GM19397 (cell line): ENCODE results near the gene GPR132.

ENCODE experiments used
- ATAC-seq: cut with Tn5 transposase; IDR thresholded peaks from one replicate; pipeline ENCODE4 v1.9.1; 2021; ENCODE audit warnings: mild to moderate bottlenecking, moderate library complexity; ENCODE audit not compliant: unreplicated experiment

The GPR132 gene

DNA sequence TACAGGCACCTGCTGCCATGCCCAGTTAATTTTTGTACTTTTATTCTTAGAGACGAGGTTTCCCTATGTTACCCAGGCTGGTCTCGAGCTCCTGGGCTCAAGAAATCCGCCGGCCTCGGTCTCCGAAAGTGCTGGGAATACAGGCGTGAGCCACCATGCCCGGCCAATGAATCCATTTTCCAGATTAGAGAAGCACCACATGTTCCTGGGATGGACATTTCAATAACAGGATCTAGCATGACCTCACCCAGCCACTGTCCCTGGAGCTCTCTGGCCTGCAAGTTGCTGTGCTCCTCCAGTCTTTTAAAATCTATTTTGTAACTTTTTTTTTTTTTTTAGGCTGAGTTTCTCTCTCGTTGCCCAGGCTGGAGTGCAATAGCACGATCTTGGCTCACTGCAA, 2.2 kb downstream of the GPR132 start:
- no peak for ATAC-seq

DNA sequence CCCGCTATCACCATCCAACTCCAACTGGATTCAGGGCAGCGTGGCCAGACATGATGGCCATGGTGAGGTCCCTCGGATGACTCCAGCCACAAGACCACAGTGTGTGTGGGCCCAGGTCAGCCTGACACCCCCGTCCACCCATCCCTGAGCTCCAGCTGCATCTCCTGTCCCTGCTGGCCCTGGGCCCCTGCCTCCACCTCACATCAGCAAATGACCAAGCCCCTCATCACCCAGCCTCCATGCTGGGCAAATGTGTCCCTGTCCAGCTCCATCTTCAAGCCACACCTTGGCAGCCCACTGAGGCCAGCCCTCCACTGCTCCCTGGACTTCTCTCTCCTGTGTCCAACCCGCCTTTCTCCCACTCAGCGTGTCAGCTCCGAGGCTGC, 3.2 kb downstream of the GPR132 start:
- no peak for ATAC-seq

DNA sequence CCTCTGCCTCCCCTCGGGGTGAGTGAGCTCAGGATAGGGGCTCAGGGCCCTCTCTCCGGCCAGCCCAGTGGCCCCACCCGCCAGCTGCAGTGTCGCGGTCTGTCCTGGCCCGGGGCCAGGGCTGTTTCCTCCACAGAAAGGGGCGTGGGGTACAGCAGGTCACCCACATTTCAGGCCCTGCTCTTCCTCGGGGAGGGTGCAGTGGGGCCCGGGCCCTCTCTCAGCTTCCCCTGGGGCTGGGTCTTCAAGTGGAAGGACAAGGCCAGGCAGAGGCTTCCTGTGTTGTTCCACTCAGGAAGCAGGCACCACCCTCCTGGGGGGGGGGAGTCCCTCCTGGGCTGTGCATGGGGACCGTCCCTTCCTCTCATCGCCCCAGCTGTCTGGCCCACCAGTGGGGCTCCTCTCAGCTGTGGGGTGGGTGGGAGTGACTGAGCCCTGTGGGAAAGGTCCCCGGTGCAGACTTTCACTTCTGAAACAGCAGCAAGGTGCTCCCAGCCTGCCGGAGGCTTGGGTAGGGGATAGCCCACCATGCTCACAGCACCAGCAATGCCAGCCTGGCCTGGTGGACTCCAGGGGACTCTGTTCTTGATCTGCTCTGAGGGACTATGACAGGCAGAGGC, 3.7 kb downstream of the GPR132 start:
- no peak for ATAC-seq

DNA sequence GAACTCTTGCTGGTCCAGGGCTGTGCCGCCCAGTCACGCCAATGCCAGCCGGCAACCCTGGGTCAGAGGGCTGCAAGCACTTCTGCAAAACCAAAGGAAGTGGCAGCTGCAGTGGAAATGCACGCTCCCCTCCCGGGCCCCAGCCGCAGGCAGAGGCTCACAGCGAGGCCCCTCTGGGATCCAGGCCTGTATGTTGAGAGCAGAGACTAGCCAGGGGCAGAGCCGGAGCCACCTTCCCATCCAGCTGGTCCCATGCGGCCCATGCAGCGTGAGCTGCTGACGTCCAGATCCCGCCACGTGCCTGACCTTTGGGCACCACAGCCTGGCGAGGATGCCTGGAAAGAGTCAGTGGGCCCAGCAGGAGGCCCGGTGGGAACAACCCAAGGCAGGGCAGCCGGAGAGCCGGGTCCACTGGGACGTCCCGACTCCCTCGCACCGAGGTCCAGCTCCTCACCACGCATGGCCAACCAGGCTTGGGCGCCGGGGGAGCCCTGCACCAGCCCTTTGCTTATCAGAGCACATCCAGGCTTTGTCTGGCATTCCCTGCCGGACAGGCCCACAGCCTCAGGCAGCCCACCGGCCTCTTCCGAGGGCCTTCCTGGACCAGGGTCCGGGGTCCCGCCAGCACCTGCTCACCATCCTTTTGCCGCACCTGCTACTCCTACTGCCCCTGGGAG, 4.3 kb downstream of the GPR132 start:
- no peak for ATAC-seq

DNA sequence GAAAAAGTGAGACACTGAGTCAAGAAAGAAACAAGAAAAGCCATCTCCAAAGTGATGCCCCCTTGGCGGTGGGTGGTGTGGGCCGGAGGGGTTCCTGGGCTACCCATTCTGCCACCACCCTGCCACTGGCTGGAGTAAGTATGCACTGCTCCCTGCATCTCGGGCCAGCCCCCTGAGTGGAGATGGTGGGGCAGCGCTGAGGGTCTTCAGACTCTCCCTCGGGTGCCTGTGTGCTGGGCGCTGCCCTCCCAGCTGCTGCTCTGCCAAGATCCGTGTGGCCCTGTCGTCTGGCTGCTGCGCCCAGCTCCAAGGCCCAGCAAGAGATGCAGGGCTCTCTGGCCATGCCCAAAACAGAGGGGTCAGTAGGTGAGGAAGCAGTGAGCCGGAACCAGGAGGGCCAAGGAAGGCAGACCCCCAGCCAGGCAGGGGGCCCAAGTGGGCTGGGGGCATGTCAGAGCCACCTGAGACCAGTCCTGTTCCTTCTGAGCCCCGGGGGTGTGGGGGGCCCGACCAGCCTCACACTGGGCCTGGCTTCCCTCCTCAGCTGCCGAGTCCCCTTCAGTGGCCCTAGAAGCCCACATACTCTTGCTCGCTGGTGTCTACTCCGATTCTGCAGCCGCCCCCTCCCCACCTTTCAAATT, 5.2 kb downstream of the GPR132 start:
- ATAC-seq: no peak

DNA sequence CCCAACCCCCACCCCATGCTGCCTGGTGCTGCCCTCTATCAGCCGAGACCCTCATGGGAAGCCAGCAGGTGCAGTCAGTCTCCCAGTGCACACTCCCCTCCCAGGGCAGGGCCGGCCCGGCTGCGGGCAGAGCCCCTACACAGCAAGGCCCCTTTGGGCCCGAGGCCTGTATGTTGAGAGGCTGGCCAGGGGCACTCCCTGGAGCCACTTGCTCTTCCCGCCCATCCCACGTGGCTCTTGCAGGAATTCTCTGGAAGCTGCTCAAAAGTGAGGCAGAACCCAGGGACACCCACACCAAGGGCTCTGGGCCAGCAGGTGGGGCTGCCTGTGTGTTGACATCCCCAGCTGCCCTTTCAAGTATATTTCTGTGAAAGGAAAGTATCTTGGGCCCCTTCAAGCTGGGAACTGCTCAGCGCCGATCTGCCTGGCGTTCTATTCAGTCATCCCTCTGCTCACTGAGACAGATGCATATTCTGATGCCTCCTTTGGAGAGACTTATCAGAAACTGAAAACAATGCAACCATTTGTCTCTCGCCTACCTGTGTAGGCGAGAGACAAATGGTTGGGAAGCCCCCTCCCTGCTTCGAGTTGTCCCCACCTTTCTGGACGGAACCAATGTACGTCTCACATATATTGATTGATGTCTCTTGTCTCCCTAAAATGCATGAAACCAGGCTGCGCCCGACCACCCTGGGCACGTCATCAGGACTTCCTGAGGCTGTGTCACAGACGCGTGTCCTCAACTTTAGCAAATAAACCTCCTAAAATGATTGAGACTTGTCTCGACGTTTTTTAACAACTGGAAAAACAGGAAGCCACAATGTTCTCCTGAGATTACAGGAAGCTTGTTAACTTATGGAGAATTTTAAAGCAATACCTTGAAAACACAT, 6.0 kb downstream of the GPR132 start:
- ATAC-seq: no peak

DNA sequence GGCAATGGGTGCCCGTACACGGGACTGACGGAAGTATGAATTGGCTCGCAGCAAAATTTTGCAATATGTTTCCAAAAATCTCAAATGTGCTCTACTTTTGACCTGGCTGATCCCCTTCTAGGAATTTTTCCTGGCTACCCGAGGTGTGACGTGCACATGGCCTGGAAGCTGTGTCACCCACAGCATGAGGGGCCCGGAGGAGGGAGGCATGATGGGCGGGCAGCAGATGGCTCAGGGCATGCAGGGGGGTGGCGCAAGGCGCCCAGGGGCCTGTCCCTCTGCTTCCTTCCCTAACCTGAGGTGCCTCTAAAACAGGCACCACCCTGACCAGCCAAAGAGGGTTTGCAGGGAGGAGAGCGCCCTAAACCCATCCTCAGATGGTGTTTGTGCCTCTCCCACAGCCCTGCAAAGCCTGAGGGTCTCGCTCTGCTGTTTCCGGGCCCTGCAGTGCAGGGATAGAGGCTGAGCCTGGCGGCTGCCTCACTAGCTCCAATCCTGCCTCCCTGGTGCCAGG, 6.7 kb downstream of the GPR132 start:
- ATAC-seq: no peak

DNA sequence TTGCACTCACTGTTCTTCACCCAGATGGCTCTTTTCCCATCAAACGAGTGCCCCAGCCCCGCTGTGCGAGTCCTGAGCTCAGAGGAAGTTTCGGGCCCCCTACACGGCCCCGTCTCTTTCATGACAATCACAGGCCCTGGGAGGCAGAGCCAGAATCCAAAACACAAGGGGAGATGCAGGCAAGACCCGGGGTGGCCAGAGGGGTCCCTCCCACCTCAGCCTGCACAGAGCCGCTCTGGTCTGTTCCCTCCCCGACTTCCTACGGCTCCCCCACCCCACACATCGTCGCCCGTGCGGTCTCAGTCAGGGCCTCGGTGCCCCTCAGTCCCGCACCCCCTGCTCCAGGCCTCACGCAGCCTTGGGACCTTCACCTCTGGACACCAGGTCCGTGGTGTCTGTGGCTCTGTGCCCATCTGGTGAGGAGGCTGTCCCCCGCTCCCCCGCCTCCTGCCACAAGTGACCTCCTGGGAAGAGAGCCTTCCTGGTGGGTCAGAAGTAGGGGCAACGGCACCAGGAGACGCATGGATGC, 8.9 kb downstream of the GPR132 start:
- no peak for ATAC-seq

DNA sequence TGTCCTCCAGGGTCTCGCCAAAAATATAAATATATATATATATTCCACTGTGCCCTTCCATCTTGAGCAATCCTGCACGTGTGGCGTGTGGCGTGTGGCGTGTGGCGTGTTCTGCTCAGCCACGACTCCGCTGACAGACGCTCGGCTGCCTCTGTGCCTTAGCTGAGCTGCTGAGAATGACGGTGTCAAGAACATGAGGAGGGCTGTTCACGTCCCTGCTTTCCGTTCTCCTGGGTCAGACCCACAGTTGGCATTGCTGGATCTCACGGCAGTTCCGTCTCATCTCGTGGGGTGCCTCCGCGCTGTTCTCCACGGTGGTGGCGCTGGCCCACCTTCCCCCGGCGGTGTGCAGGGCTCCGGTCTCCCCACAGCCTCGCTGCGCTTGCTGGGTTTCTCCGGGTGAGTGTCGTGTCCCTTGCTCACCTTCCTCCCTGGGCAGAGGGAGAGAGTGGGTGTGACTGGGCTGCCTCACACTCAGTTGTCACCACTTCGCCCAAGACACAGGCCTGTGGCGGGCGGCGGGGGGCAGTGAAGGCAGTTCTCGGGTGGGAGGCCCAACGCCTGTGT, 9.4 kb downstream of the GPR132 start:
- no peak for ATAC-seq

DNA sequence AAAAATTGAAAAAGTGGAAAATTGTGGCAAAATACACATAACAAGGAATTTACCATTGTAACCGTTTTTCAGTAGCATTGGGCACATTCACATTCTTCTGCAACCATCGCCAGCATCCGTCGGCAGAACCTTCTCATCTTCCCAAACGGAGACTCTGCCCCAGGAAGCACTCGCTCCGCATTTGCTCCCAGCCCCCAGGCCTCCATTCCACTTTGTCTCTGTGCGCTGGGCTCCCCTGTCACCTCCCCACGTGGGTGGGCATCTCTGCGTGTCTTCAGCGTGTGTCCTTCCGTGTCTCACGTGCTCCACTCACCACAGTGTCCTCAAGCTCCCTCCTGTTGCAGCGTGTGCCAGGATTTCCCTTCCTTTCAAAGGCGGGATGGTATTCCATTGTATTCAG, 9.9 kb downstream of the GPR132 start:
- no peak for ATAC-seq

DNA sequence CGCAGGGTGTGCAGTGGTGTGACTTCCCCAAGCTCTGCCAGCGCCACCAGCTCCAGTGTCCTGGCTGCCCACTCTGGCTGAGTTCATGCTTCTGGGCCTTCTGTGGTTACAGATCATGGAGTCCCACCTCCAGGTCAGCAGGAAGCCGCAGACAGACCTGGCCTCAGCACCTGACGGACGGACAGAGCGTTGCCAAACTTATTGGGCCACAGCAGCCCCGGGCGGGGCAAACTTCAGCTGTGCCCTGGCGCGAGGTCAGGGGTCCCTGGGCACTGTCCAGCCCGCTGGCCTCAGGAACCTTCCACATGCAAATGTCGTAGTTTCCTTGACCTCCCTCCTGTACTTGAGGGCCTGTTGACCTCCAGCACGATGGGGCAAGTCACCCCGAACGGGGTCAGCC, 11.2 kb downstream of the GPR132 start:
- ATAC-seq: no peak

DNA sequence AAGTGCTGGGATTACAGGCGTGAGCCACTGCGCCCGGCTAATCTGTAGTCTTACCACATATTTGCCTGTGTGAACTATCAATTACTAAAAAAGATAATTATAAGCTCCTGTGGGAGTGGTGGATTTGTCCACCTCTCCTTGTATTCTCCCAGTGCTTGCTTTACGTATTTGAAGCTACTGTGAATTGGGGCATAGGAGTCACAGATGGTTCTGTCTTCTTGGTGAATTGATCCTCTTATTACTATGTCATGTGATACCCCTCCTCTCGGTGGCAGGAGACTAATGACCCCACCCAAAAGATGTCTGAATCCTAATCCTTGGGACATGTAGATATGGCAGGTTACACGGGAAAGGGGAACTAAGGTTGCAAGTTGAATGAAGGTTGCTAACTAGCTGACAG, 11.8 kb downstream of the GPR132 start:
- ATAC-seq: no peak

DNA sequence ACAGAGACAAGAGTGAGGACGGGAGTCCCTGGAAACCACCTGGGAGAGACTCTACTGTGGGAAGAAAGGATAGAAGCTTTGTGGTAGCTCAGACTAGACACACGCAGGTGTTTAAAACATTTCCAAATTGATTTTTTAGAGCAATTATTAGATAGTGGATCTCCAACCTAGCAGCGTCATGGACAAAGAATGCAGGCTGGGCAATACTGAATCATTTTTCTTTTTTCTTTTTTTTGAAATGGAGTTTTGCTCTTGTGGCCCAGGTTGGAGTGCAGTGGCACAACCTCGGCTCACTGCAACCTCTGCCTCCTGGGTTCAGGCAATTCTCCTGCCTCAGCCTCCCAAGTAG, 13.1 kb downstream of the GPR132 start:
- no peak for ATAC-seq

DNA sequence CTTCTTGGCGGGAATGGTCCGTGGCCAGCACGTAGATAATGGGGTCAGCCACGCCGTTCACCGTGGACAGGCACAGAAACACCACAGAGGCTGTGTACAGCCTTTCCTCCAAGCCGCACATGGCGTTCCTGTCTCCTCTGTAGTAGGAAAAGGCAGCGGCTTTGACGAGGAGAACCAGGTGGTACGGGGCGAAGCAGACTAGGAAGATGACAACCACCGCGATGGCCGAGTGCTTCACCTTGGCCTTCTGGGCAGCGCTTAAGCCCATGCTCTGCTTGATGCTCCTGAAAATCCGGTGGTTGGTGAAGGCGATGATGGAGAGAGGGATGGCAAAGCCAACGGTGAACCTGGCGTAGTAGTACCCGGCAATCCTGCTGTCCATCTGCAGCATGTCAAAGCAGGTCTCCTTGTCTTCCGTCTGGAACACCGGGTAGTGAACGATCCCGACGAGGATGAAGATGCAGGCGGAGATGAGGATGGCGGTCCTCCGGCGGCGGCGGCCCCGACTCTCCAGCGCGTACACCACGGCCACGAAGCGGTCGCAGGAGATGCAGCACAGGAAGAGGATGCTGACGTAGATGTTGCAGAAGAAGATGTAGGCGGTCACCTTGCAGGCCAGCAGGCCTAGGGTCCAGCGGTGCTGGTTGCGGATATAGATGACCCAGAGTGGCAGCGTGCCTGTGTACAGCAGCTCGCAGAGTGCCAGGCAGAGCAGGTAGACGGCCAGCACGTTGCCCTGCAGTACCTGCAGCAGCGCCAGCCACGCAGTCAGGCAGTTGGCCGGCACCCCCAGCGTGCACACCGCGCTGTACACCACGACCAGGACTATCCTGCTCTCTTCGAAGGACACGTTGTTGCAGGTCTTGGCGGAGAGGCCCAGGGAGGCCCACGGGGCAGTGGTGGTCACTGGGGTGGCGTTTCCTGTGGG, 13.8 kb downstream of the GPR132 start:
- ATAC-seq: no peak

DNA sequence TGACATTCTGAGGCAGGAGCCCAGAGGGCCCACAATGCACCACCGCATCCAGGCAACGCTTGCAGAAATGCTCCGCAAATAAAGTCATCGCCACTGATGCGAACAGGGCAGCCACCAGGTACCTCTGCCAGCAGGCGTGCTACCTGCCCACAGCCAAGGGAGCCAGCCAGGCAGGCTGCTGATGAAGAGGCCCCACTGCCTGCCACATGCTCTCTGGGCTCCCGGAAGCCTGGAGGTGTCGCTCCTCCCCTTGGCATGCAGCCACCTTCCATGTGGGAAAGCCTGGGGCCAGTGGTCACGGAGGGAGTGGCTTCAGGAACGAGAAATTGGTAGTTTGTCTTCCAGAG, 14.7 kb downstream of the GPR132 start:
- no peak for ATAC-seq

DNA sequence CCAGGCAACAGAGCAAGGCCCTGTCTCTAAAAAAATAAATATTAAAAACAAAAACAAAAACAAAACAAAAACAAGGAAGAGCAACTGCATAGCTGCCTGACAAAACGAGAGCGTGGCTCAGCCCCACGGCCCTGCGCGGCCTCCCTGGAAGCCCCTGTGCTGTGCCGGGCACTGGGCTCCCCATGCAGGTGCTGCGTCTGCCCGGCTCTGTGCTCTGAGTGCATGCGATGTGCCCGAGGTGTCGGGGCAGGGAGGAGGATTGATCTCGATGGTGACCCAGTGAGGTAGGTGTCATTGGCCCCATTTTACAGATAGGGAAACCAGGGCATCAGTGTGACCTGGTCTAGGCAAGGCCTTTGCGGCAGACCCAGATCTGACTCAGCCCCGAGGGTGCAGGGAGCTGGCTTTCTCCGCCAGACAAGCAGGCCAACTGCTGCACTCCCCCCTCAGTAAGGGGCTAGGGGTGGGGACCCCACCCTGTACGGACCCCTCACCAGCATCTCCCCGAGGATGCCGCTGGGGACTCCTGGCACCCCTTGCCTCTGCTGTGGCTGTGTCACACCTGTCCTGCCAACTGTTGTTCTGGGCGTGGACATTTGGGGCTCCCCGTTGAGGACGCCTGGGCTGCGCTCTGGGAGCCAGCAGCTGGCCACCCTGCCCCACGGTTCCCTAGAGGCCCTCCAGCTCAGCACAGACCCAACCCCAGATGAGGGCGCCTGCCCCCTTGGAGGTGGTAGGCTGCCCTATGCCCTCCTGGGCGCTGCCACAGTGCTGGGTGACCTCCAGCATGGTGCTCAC, 15.3 kb downstream of the GPR132 start:
- no peak for ATAC-seq

DNA sequence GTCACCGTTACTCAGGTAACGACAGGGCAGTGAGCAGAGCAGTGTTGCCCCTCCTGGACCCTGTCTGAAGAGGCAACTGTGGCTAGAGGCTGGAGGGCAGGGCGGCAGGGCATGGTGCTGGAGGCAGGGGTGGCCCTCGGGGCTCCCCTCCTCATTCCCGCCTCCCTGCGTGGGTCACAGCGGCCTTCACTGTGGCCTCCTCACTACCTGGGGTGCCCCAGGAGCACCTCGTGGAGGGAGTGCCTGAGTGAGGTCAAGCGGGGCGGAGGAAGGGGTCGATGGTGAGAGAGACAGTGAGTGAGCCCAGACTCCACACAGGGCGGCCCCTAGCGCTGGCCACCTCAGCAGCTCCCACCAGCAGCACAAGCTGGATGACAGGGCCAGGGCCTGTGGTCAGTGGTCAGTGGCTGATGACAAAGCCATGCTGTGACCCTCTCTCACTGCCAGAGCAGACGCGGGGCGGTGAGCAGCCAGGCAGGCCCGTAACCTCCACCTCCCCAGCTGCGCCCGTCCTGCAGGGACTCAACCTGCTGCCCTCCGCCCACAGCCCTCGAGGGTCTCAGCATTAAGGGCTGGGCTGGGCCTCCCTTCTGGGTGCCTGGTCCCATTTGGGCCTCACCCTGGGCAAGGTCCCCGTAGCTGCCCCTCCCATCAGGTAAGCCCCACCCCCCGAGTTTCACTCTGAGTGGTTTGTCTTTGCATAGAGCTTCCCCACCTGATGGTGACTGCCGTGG, 17.8 kb downstream of the GPR132 start:
- no peak for ATAC-seq

DNA sequence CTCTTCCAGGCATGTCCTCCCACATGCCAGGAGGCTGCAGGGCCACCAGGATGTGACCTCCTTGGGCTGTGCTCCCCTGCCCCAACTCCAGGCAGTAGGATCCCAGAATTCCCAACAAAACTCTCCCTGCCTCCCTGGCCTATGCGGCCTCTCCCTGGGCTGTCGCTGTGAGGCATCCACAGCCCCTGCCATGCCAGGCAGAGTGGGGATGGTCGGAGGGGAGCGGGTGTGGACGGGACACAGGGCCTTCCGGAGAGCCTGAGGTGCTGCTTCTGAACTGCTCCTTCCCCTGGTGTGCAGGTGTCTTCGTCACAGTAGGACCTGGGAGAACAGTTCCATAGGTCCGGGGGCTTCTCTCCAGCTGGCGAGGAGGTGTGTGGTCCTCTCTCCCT, 18.3 kb downstream of the GPR132 start:
- ATAC-seq: no peak
